Endothelial cell of umbilical vein (primary cell): ENCODE results near the gene WIF1. TPM values are rescaled to one million over a fixed set of nuclear protein-coding genes. Genes with fewer than 3 reads are reported as not detected.

ENCODE experiments used
- BruUV-seq: library from RNA; stranded (reverse); fragments of 400-500 nt; replicated peaks from 2 replicates; lab custom pipeline; 2021; lab: Mats Ljungman, UMichigan
- CTCF ChIA-PET: fragments of 300-600, 350-600 bp; sonication (Branson Sonifier 250); formaldehyde crosslinking; loops from one replicate; lab custom pipeline; 2021; ENCODE audit warnings: antibody characterized with exemption, inconsistent platforms; lab: Charles Lee
- POLR2A ChIA-PET: fragments of 300-600, 350-600 bp; sonication (Branson Sonifier 250); formaldehyde crosslinking; loops from one replicate; lab custom pipeline; 2021; ENCODE audit warnings: antibody characterized with exemption, inconsistent platforms; lab: Charles Lee
- DNase-seq: peaks from one replicate; pipeline ENCODE4 v3.0.0-alpha.2; 2011; ENCODE audit warnings: low read depth, low spot score
- FAIRE-seq: peaks from 2 replicates; lab custom pipeline; 2011; peaks lifted over from hg19 to GRCh38; lab: Jason Lieb, UNC
- H2AFZ ChIP-seq: 2 replicates; pipeline ENCODE4 v1.6.0; 2012; ENCODE audit warnings: low read depth, low read length, control low read depth, inconsistent platforms
- H3K27ac ChIP-seq: 2 replicates; pipeline ENCODE4 v1.5.1; 2011; ENCODE audit warnings: low read depth, mild to moderate bottlenecking, control low read depth, low read length, moderate library complexity; ENCODE audit not compliant: insufficient read depth
- H3K27me3 ChIP-seq, 2 experiments: 2 replicates each; pipeline versions ENCODE4 v1.6.0 to v1.6.1; 2011; ENCODE audit warnings: low read length in 2 of 2, mixed read lengths in 1 of 2; ENCODE audit not compliant: control insufficient read depth in 2 of 2, insufficient read depth in 2 of 2
- H3K36me3 ChIP-seq, 2 experiments: 2 replicates in 1 of 2; 3 replicates in 1 of 2; pipeline ENCODE4 v1.5.1; 2011; ENCODE audit warnings: low read length in 2 of 2, mild to moderate bottlenecking in 1 of 2, moderate library complexity in 1 of 2; ENCODE audit not compliant: control insufficient read depth in 2 of 2, insufficient read depth in 2 of 2; ENCODE audit errors: extremely low read depth in 1 of 2
- H3K4me1 ChIP-seq: 3 replicates; pipeline ENCODE4 v1.5.1; 2011; ENCODE audit warnings: mild to moderate bottlenecking, low read length; ENCODE audit not compliant: control insufficient read depth, insufficient read depth; ENCODE audit errors: extremely low read depth
- H3K4me2 ChIP-seq: 2 replicates; pipeline ENCODE4 v1.6.1; 2011; ENCODE audit warnings: low read length, control low read depth, mixed read lengths; ENCODE audit not compliant: insufficient read depth
- H3K4me3 ChIP-seq, 3 experiments: fragments of 200-600 bp in 1 of 3; sonication (generic), shearing (Covaris generic) in 1 of 3; replicated peaks in 1 of 3; 2 replicates each; pipeline ENCODE4 v1.5.1; 2011 to 2016; ENCODE audit warnings: control low read depth in 3 of 3, low read length in 3 of 3, mild to moderate bottlenecking in 2 of 3, inconsistent platforms in 1 of 3, low read depth in 1 of 3, moderate library complexity in 1 of 3; ENCODE audit not compliant: insufficient read depth in 1 of 3
- H3K79me2 ChIP-seq: 2 replicates; pipeline ENCODE4 v1.6.0; 2012; ENCODE audit warnings: low read length, inconsistent platforms; ENCODE audit not compliant: control insufficient read depth, insufficient read depth
- H3K9ac ChIP-seq: replicated peaks from 2 replicates; pipeline ENCODE3; 2011; ENCODE audit warnings: low read length, control low read depth; ENCODE audit not compliant: insufficient read depth; ENCODE audit errors: extremely low read depth
- H3K9me1 ChIP-seq: replicated peaks from 3 replicates; pipeline ENCODE4 v1.6.0; 2011; ENCODE audit warnings: mild to moderate bottlenecking, low read length; ENCODE audit not compliant: control insufficient read depth, insufficient read depth; ENCODE audit errors: extremely low read depth
- H3K9me3 ChIP-seq: replicated peaks from 2 replicates; pipeline ENCODE4 v1.5.1; 2012; ENCODE audit warnings: low read length, inconsistent platforms; ENCODE audit not compliant: control insufficient read depth, insufficient read depth
- H4K20me1 ChIP-seq: replicated peaks from 2 replicates; pipeline ENCODE3; 2011; ENCODE audit warnings: mild to moderate bottlenecking, low read length; ENCODE audit not compliant: control insufficient read depth, insufficient read depth; ENCODE audit errors: extremely low read depth
- EZH2 ChIP-seq: IDR thresholded peaks from 2 replicates; pipeline ENCODE4 v1.6.1; 2012; ENCODE audit warnings: borderline replicate concordance, low read depth, mild to moderate bottlenecking, moderate library complexity, low read length, inconsistent platforms; ENCODE audit not compliant: severe bottlenecking
- JUN ChIP-seq: IDR thresholded peaks from 2 replicates; pipeline ENCODE4 v1.6.1; 2011; ENCODE audit warnings: borderline replicate concordance, low read depth; ENCODE audit not compliant: insufficient read length, insufficient read depth
- MAX ChIP-seq: IDR thresholded peaks from 2 replicates; pipeline ENCODE4 v1.6.1; 2011; ENCODE audit not compliant: insufficient read depth, insufficient read length
- POLR2A ChIP-seq: IDR thresholded peaks from 2 replicates; pipeline ENCODE4 v1.6.1; 2012; ENCODE audit warnings: low read depth, mild to moderate bottlenecking, control low read depth, low read length
- POLR2AphosphoS5 ChIP-seq: IDR thresholded peaks from 2 replicates; pipeline ENCODE4 v1.6.1; 2012; ENCODE audit warnings: low read depth, mild to moderate bottlenecking, control low read depth, low read length, moderate library complexity; ENCODE audit not compliant: insufficient read depth
- dilution Hi-C: fragments of 300-500 bp; cut with MboI; formaldehyde crosslinking; loops from one replicate; pipeline ENCODE4 v1.15.0; 2019; ENCODE audit warnings: low sequenced_read_pairs; ENCODE audit not compliant: extremely low pct_ligation_motif_present
- intact Hi-C: fragments of 100-400 bp; cut with micrococcal nuclease; formaldehyde crosslinking; loops from one replicate; pipeline ENCODE4 v1.10.0; 2022
- polyA plus RNA-seq, 4 experiments: library from polyadenylated mRNA; depleted of rRNA in 3 of 4; stranded (reverse) in 3 of 4; unstranded in 1 of 4; fragments of >200 nt; gene quantifications; 2 replicates each; pipeline versions ENCODE4 v1.2.1 to v1.2.3, GENCODE V29; 2011 to 2012; ENCODE audit warnings: missing spikeins in 1 of 4
- total RNA-seq: library from RNA; stranded (reverse); gene quantifications from 2 replicates; pipeline ENCODE4 v1.2.3, GENCODE V29; 2021
- TF ChIP-seq, protein P1 (sequence below), 2 donors: IDR thresholded peaks; 1 replicate in 1 of 2; 2 replicates in 1 of 2; pipeline ENCODE4 v1.5.1; 2011; ENCODE audit warnings: low read length in 2 of 2, mild to moderate bottlenecking in 2 of 2, moderate library complexity in 2 of 2, control low read depth in 1 of 2, inconsistent platforms in 1 of 2, low read depth in 1 of 2; ENCODE audit not compliant: insufficient read depth in 1 of 2; ENCODE audit errors: extremely low read depth in 1 of 2

WIF1 gene
- total and polyA plus RNA-seq, 2 donors (not counting 3 experiments of a cell fraction or from before 2014, with no cell fraction given) = not detected

GRCh38 chr12:65074932-65075331 lies 46.2 kb downstream of the WIF1 start:
- Histone ChIP-seq H3K36me3 (no peaks in the 10 kb centered on the region), H3K9me3 (no peaks in the 10 kb centered on the region), H3K4me3 (no peak overlapping the region), H4K20me1 (no peaks in the 10 kb centered on the region), H3K4me2 (no peak overlapping the region), H3K27ac (no peak overlapping the region), H3K27me3 (peaks cover 5 to 17% of the 10 kb centered on the region in 2 experiments), H3K9me1 (no peaks in the 10 kb centered on the region), H3K9ac (no peak overlapping the region), H3K4me1 (no peaks in the 10 kb centered on the region), H2AFZ (no peak overlapping the region), H3K79me2 (no peaks in the 10 kb centered on the region)
- CTCF ChIA-PET = no interaction called here
- POLR2A ChIA-PET = no interaction called here
- no peak for TF ChIP-seq EZH2
- TF ChIP-seq, protein P1, sequence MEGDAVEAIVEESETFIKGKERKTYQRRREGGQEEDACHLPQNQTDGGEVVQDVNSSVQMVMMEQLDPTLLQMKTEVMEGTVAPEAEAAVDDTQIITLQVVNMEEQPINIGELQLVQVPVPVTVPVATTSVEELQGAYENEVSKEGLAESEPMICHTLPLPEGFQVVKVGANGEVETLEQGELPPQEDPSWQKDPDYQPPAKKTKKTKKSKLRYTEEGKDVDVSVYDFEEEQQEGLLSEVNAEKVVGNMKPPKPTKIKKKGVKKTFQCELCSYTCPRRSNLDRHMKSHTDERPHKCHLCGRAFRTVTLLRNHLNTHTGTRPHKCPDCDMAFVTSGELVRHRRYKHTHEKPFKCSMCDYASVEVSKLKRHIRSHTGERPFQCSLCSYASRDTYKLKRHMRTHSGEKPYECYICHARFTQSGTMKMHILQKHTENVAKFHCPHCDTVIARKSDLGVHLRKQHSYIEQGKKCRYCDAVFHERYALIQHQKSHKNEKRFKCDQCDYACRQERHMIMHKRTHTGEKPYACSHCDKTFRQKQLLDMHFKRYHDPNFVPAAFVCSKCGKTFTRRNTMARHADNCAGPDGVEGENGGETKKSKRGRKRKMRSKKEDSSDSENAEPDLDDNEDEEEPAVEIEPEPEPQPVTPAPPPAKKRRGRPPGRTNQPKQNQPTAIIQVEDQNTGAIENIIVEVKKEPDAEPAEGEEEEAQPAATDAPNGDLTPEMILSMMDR (IDR thresholded peaks at IDR 0.05; ENCODE audit: extremely low read depth in 1 of 2, insufficient read depth in 1 of 2, low read depth in 1 of 2, low read length in 2 of 2) = no peak
- no peak for TF ChIP-seq POLR2AphosphoS5
- FAIRE-seq (no peak), DNase-seq (no peak)
- no TSS peak for BruUV-seq
- intact Hi-C loops (no loop called here), dilution Hi-C loops (no loop called here)

DNA sequence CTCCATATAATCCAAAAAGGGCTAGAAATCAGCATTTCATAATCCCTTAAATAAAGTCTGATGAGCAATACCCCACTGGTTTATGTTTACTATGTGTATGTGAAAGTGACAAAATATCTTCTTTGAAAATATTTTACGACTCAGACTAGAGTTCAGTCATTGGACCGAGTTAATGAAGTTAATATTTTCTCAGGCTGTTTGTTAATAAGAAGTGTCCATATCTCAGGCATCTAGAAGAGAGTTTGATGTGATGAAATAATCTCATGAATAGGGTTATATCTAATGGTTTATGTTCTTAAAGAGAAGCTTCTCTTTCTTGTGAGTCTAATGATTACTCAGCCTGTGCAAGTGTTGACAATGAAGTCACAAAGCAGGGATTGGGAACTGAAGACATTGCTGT lies 51.8 kb downstream of the WIF1 start:
- no peak overlapping the region for H2AFZ ChIP-seq
- H3K4me2 ChIP-seq = no peak overlapping the region
- no peak for FAIRE-seq
- intact Hi-C loops (no loop called here), dilution Hi-C loops (no loop called here)
- no peaks in the 10 kb centered on the region for H3K36me3 ChIP-seq
- peaks cover 4 to 11% of the 10 kb centered on the region in 2 experiments for H3K27me3 ChIP-seq
- H4K20me1 ChIP-seq = no peaks in the 10 kb centered on the region
- no peak overlapping the region for H3K9ac ChIP-seq
- no peak overlapping the region for H3K4me3 ChIP-seq
- no peaks in the 10 kb centered on the region for H3K9me3 ChIP-seq
- ChIA-PET CTCF (interaction anchor here (1.3 kb wide), 1 partner anchor 163 kb away, joined by 3 read pairs; no protein-coding TSS in a partner anchor), POLR2A (no interaction called here)
- DNase-seq = no peak
- no peaks in the 10 kb centered on the region for H3K79me2 ChIP-seq
- no peaks in the 10 kb centered on the region for H3K4me1 ChIP-seq
- no peaks in the 10 kb centered on the region for H3K9me1 ChIP-seq
- TF ChIP-seq, protein P1 (IDR thresholded peaks at IDR 0.05; ENCODE audit: extremely low read depth in 1 of 2, insufficient read depth in 1 of 2, low read depth in 1 of 2, low read length in 2 of 2) = no peak
- TF ChIP-seq POLR2A = no peak
- no peak for TF ChIP-seq JUN
- no peak for TF ChIP-seq MAX
- BruUV-seq = no TSS peak
- no peak overlapping the region for H3K27ac ChIP-seq
